GM21390 (cell line): ENCODE data around the gene CAPN2.

ENCODE experiments used
- ATAC-seq: cut with Tn5 transposase; IDR thresholded peaks from one replicate; pipeline ENCODE4 v1.9.1; 2021; ENCODE audit not compliant: unreplicated experiment

Gene CAPN2

GRCh38 chr1:223758734-223759133 is 46.4 kb downstream of the CAPN2 start:
- no peak for ATAC-seq

DNA sequence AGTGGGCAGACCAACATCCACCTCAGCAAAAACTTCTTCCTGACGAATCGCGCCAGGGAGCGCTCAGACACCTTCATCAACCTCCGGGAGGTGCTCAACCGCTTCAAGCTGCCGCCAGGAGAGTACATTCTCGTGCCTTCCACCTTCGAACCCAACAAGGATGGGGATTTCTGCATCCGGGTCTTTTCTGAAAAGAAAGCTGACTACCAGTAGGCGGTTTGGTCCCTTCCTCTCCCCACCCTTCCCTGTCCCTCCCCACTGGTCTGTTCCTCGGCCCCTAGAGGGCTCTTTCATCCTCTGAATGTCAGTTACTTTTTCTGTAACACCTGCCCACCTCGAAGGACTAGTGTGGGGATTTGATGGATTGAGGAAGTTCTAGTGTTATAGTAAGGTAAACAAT is 46.9 kb downstream of the CAPN2 start:
- no peak for ATAC-seq

GRCh38 chr1:223760833-223761232 is 48.5 kb downstream of the CAPN2 start:
- no peak for ATAC-seq

GRCh38 chr1:223761411-223761810 is 49.1 kb downstream of the CAPN2 start:
- no peak for ATAC-seq

GRCh38 chr1:223763251-223763650 is 50.9 kb downstream of the CAPN2 start:
- ATAC-seq, result no peak

DNA sequence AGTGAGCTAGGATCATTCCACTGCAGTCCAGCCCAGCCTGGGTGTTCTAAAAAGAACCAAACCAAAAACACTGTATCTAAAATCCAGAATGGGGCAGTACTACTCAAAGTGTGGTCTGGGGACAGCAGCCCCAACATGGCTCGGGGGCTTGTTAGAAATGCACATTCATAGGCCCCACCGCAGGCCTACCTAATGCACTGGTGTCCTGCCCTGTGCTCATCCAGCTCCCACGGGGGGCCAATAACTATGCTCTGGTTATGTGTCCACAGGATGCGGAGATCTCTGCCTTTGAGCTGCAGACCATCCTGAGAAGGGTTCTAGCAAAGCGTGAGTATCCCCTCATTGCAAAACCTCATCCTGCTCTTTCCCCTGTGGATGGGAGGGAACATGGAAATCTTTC is 51.5 kb downstream of the CAPN2 start:
- no peak for ATAC-seq

GRCh38 chr1:223765036-223765718 is 52.8 kb downstream of the CAPN2 start:
- no peak for ATAC-seq

DNA sequence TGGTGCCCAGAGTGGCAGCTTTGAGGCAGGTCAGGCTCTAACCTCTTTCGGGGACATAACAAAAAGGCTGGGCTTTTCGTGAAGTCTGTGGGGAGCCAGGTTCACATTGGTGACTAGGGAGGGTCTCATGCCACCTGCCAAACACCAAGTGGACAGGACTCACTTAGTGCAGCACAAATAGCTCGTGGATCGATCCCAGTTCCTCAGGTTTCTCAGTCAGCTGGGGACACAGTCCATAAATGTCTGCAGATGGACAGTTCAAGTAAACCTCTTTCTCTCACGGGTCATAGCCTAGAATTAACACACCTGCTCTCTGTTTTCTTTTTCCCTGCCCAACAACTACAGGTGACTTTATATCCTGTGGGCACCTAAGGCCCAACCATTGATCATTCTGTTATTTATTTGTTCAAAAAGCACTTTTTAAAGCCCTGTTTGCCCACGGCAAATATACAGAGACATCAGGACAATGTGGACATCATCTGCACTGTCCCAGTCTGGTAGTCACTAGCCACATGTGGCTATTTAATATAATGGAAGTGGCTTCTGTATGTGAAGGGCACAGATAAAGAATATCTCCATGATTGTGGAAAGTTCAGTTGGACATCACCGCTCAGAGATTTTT is 53.5 kb downstream of the CAPN2 start:
- ATAC-seq, result no peak

DNA sequence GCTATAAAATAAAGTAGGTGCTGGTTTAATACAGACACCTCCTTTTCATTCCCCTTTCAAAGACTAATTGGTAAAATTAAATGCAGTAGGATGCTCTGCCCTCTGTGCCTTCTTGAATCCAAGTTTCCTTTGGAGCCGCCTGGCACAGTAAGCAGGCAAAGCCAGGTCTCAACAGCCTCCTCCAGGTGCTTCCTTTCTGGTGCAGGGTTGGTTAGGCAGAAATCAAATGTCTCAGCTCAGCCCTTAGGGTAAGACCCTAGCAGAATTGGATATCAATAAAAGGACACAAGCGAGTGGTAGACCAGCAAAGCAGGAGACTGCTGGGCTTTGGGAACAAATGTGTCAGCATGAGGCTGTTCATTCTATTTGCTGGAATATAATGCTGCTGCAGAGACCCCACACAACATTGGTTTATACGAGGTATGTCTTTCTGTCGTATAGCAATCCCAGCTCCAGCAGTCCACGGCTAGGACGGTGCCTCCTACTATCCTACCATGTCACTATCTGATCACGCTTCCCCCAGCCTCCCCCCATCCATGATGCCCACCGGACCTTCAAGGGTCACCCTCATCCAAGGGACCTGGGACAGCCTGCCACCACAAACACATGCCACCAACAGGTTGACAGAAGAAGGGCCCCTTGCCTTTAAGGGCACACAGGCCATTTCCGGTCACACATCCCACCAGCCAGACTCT is 58.4 kb downstream of the CAPN2 start:
- ATAC-seq, result no peak

GRCh38 chr1:223771469-223771813 is 59.1 kb downstream of the CAPN2 start:
- ATAC-seq, result peak; percentile 48

DNA sequence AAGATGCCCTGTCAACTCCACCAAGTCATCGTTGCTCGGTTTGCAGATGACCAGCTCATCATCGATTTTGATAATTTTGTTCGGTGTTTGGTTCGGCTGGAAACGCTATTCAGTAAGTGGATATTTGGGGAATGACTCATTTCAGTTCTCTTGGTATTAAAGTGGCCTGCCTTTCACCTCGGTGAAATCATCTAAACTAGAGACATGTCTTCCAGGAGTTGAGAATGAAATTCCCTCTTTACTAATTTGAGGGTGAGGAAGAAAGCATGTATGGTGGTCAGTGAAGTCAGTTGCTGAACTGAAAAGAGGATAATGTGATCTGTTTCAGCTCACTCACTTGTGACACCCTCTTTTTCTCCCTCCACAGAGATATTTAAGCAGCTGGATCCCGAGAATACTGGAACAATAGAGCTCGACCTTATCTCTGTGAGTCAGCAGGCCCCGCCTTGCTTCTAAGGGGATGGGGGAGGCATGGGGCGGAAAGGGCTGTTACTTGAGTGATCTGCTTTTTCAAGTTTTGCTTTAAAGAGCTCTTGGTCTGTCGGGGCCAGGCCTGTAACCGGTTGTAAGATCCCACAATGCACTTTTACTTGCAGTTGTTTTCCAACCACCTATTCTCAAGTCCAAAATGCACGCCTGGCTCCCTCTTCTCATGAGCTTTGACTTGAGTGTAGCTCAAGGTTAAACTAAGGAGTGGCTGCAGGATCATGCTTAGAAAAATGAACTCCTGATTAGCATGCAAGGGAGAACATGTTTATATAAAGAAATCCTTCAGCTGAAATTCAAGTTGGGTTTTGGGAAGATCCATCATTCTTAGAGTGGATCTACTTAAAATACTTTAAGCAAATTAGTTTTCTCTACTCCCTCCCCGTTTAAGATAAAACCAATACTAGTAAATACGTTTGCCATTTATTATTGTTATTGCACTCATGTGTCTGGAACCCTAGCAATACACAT is 59.8 kb downstream of the CAPN2 start:
- peak; percentile 33 for ATAC-seq

DNA sequence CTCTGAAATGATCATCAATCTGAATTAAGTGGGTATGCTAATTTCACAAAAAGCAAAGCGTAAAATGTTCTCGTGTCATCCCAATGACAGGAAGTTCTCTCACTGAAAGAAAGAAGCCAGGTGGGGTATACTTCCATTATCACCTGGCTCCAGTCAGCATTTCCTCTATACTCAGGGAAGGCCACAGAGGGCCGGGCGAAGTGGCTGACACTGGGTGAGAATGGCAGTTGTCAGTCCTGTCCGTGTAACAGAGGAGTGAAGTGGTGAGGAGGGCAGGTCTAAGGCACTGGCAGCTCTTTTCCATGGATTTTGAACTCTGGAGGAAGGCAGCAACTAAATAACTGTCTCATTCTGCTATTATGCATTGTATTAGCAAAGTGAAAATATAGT is 60.4 kb downstream of the CAPN2 start:
- ATAC-seq, result no peak

DNA sequence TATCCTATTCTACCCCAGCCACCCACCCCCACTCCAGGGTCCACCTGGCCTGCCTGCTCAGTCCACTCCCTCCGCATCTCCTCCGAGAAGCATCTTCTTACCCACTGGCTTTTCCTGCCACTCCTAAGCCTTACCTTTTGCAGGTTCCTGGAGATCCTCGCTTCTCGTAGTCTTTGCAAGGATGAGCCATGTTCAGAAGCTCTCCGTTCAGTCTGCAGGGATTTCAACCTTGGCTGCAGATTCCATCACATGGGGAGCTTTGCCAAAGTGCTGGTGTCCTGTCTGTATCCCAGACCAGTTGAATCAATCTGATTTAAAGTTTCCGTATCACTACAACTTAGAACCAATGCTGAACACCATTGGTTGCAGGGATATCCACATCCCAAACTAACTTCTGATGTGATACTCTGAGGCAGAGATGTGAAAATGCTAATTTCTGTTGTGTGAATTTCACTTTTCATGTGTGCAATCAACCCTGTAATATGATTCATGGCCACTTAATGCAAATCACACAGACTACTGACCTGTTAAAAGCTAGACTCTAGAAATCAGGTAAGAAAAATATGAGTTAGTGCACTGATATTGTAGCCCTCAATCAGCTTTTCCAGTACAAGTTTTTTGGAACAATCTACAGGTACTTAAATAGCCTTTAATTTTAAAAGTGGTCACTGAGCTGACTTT is 61.9 kb downstream of the CAPN2 start:
- ATAC-seq, result no peak

GRCh38 chr1:223775054-223775453 is 62.7 kb downstream of the CAPN2 start:
- no peak for ATAC-seq

- no peak for ATAC-seq
These were observed 63.4 kb downstream of the CAPN2 start for GRCh38 chr1:223775711-223776074.

- ATAC-seq, result no peak
These were observed 63.9 kb downstream of the CAPN2 start for GRCh38 chr1:223776075-223776814.

DNA sequence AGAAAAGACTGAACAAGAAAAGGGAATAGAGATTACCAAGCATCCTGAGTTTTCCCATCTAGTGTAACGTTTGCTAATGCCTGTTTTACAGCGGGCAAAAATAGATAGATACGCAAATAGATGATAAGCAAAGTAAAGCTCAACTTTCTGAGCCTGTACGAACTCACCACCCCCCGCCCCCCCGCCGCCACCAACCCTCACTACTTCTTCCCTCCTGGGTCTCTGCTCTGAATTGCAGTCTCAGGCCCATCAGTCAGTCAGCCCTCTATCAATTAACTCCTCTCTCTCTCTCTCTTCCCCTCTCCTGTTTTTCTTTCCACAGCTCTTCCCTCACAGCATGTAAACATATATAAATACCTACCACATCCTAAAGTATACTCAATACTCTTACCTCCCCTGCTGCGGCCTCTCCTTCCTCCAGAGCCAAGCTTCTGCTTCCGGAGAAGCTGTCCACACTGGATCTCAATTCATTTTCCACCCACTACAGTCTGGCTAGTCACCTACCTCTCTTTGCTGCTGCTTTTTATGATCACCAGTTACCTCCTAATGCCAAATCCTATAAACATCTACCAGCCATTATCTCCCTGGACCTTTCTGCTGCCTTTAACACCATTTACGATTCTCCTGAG is 64.6 kb downstream of the CAPN2 start:
- no peak for ATAC-seq

DNA sequence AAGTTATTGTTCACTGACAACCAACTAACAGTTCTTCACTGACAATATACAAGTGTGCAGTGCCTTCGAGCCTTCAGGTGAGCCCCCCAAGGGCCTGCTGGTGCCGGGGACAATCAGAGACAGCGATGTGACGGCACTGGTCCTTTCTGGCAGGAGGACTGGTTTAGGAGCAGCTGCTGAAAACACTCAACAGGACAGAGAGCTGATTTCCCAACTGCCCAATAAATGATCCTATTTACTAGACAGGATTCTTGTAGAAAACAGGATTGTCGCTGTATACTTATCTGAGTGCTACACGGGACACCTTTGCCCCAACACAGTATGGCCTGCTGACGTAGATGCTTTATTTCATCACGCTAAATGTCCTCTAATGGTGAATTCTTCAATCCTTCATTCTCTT is 68.0 kb downstream of the CAPN2 start:
- ATAC-seq, result no peak

GRCh38 chr1:223780949-223781348 is 68.6 kb downstream of the CAPN2 start:
- no peak for ATAC-seq

- no peak for ATAC-seq
These were observed 71.3 kb downstream of the CAPN2 start for GRCh38 chr1:223783676-223784075.
